Stimulated activated CD8-positive, alpha-beta memory T cell treated with anti-CD3 and anti-CD28 coated beads, Interleukin-7, amount 100 ng/mL, for 1 hour (primary cell): ENCODE results near the gene HASPIN.
A peak's percentile ranks its signal among the peaks of the same experiment; 100 is the strongest.
"Not testable (repeated sequence)": the region's sequence is repeated elsewhere in the genome, so short reads cannot be mapped to it uniquely, and the experiment has no call there.

Experiments
- DNase-seq, 2 donors: peaks; one replicate each; pipeline ENCODE4 v3.0.0-alpha.2; 2020; ENCODE audit warnings: low read depth in 2 of 2

HASPIN gene

DNA sequence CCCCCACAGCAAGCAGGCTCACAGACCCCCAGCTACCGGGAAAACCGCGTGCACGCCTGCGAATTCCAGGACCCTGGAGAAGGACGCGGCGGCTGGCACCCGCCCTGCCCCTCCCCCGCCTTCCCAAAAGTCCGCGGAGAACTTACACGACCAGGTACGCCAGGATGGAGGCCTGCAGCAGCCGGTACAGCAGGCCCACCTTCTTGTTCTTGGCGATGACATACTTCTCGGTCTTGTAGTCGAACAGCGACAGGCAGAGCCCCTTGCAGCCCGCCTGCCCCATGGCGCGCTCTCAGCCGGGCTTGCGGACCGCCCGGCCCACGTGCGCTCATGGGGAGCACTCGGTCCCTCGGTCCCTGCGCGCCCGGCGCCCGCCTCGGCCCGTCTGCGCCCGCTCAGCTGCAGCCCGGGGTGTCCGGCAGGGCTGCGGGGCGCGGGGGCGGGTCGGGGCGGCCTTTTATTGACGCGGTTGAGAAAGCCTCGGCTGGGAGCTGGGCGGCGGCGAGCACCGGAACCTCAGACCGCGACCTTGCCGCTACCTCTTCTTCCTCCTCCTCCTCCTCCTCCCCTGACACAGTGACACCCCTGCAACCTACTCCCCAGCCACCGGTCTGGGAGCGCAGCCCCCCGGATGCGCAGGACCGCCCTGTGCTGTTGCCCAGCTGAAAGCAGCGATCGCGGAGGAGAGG is 27.8 kb upstream of the HASPIN start, which contains the start of gene P2RX5:
Gene P2RX5, minus strand, starts transcription at position 433 of the 689 bp plus-strand sequence. Its CDS starts 150 bp downstream, at position 283.
- no peak for DNase-seq

- DNase-seq = no peak
Measured at GRCh38 chr17:3697103-3697476, 26.6 kb upstream of the HASPIN start.

- no peak for DNase-seq
Measured at GRCh38 chr17:3698139-3698538, 25.6 kb upstream of the HASPIN start.

- no peak for DNase-seq
Measured at GRCh38 chr17:3699951-3700350, 23.8 kb upstream of the HASPIN start.

DNA sequence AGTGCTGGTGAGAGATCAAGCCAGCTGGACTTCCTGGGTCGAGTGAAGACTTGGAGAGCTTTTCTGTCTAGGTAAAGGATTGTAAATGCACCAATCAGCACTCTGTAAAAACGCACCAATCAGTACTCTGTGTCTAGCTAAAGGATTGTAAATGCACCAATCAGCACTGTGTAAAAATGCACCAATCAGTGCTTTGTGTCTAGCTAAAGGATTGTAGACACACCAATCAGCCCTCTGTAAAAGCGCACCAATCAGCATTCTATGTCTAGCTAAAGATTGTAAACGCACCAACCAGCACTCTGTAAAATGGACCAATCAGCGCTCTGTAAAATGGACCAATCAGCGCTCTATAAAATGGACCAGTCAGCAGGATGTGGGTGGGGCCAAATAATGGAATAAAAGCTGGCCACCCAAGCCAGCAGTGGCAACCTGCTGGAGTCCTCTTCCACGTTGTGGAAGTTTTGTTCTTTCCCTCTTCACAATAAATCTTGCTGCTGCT is 21.6 kb upstream of the HASPIN start:
- DNase-seq = not testable (repeated sequence)

- no peak for DNase-seq
Measured at GRCh38 chr17:3704931-3705717, 18.6 kb upstream of the HASPIN start.

- not testable (repeated sequence) for DNase-seq
Measured at GRCh38 chr17:3705718-3705984, 18.1 kb upstream of the HASPIN start.

DNA sequence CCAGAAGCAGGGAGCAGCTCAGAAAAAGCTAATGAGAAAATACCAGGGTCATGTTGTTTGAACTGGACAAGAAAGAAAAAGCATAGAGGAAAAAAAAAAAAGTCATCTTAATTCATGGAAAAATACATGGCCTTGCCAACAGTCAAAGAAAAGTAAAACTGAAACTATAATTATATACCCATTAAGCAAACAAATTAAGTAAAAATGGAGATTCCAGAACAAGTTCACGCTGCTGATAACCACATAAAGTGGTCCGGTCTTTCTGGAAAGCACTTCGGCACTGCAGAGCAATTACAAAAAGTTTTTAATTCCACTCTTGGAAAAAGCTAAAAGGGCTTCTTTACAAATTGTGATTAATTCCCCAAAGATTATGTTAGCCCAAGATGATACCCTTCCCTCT is 15.3 kb upstream of the HASPIN start:
- no peak for DNase-seq

DNA sequence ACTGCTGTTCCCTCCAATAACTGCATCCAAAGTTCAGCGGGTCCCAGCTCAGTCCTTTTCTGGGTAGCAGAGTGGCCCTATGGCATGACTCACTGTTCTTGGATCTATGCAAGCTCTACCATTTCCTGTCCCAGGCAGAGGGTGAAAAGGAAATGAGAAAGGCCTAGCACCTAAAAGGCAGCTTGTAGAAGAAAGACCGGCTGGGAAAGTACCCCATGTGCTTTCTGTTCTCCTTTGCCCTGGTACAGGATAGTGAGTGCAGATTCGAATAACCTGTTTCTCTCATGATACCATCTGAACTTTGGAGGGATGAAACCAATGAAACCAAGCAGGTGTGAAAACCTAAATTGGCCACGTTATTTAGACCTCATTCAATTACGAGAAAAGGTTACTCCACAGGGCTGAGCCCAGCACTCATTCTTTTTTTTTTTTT is 12.7 kb upstream of the HASPIN start:
- peak in 1 of 2 donors; percentile 45 for DNase-seq

- no peak for DNase-seq
Measured at GRCh38 chr17:3712811-3713463, 10.8 kb upstream of the HASPIN start.

DNA sequence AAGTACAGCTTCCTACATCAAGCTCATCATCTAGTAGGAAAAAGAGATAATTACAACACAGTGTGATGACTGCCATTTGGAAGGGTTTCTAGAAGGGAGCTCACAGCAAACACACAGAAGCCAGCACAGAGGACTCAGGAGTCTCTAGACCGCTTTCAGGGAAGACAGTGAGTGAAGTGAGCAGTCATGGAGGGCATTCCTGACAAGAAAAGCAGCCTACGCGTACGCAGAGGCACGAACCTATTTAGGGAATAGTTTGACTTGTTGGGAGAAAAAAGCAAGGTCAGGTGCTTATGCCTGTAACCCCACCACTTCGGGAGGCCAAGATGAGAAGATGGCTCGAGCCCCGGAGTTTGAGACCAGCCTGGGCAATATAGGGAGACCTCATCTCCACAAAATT is 8.4 kb upstream of the HASPIN start:
- DNase-seq = no peak

GRCh38 chr17:3718201-3718600 is 5.5 kb upstream of the HASPIN start:
- no peak for DNase-seq

DNA sequence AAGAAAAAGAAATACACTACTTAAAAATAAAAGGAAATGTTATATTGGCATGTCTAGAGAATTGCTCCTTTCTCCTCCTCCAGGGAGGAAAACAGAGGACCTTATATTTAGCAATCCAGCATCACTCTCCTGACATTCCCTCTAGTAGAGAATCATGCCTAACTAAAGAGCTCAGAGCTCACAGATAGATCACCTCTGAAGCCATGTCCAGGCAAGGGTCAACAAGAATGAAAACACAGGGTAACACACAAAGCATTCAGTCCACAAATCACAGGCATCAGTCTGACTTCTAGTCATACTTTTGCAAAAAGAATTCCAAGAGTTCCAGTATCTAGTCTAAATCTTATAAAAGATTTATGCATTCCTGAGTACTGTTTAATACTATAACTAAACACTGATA is 4.4 kb upstream of the HASPIN start:
- no peak for DNase-seq

GRCh38 chr17:3722716-3723115 is 987 bp upstream of the HASPIN start:
- DNase-seq = no peak

- DNase-seq = no peak
Measured at GRCh38 chr17:3723188-3723555, 531 bp upstream of the HASPIN start.

DNA sequence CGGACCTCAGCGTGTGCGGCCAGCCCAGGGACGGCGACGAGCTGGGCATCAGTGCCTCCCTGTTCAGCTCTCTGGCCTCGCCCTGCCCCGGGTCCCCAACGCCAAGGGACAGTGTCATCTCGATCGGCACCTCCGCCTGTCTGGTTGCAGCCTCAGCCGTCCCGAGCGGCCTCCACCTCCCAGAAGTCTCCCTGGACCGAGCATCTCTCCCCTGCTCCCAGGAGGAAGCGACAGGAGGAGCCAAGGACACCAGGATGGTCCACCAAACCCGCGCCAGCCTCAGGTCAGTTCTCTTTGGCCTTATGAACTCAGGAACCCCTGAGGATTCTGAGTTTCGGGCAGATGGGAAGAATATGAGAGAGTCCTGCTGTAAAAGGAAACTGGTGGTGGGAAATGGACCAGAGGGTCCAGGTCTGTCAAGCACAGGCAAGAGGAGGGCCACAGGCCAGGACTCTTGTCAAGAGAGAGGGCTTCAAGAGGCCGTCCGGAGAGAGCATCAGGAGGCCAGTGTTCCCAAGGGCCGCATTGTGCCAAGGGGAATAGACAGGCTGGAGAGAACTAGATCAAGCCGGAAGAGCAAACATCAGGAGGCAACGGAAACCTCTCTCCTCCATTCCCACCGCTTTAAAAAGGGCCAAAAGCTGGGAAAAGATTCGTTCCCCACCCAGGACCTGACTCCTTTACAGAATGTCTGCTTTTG is 825 bp downstream of the HASPIN start:
- no peak for DNase-seq

- DNase-seq = no peak
Measured at GRCh38 chr17:3727041-3727440, 3.3 kb downstream of the HASPIN start.

DNA sequence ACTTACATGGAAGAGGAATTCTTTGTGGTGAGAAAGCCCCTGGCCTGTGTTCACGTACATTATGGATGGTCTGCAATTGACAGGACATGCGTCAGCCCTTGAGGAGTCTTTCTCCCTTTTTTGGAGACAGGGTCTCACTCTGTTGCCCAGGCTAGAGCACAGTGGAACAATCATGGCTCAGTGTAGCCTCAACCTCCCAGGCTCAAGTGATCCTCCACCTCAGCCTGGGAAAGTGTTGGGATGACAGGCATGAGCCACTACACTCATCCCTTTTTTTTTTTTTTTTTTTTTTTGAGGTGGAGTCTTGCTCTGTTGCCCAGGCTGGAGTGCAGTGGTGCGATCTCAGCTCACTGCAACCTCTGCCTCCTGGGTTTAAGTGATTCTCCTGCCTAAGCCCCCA is 4.4 kb downstream of the HASPIN start:
- not testable (repeated sequence) for DNase-seq

DNA sequence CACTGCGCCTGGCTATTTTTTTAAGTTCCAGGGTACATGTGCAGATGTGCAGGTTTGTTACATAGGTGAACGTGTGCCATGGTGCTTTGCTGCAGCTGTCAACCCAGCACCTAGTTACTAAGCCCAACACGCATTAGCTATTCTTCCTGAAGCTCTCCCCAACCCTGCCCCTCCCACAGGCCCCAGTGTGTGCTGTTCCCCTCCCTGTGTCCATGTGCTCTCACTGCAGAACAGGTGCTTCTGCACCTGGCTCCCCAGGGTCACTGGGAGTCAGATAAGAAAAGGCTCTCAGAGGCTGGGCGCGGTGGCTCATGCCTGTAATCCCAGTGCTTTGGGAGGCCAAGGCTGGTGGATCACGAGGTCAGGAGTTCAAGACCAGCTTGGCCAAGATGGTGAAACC is 6.2 kb downstream of the HASPIN start:
- DNase-seq = no peak

DNA sequence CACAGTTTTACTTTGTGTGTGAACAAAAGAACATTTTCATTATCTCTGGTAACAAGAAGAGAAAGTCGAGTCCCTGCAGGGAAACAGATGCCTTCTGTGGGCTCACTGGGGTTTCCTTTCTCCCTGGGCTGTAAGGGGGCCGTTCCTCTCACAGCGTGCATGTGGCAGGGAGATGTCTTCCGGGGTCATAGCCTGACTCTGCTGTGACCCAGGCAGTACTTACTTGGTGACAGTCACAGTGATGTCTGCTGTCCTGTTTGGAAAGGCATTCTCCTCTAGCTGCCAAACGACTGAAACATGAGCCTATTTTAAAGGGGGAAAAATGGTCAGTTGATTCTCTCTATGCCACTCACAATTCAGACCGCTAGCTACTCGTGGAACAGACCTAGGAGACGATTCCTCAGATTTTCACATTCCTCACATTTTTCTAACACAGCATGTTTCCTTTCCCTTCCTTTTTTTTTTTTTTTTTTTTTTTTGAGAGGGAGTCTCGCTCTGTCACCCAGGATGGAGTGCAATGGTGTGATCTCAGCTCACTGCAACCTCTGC is 7.3 kb downstream of the HASPIN start:
- DNase-seq = no peak

DNA sequence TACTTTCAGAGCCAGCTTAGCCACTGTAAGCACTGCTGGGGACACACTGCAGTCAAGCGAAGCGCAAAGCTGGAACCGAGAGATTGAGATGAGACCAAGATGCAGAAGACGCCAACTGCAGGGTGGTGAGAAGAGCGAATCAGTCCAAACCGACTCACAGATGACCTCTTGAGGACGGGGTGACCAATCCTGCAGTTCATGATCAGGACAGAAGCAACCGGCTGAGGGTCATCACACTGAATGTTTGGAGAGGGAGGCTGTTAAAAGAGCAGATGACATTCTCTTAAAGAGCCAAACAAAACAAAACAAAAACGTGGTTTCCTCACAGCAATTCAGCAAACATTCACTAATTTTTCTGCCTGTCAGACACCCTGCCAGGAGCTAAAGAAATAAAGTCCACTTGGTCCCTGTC is 8.5 kb downstream of the HASPIN start:
- DNase-seq = no peak

- DNase-seq = not testable (repeated sequence)
Measured at GRCh38 chr17:3734911-3735276, 11.2 kb downstream of the HASPIN start.
